ENCODE data around the gene MFAP4.

MFAP4 gene

GRCh38 chr17:19414396-19415280 lies 27.6 kb upstream of the MFAP4 start:
- Histone ChIP-seq H3K4me3 (no peak overlapping the region), H3K27ac (no peak overlapping the region)
- no peak for TF ChIP-seq CTCF (IDR thresholded peaks at IDR 0.05)
- DNase-seq (ENCODE audit: low spot score) = no peak

GRCh38 chr17:19413761-19414160 lies 26.8 kb upstream of the MFAP4 start:
- DNase-seq (ENCODE audit: low spot score) = no peak
- no peak for TF ChIP-seq CTCF (IDR thresholded peaks at IDR 0.05)
- Histone ChIP-seq H3K4me3 (no peak overlapping the region), H3K27ac (no peak overlapping the region)

- no peak for TF ChIP-seq CTCF (IDR thresholded peaks at IDR 0.05)
- H3K27ac ChIP-seq = no peak overlapping the region
- DNase-seq (ENCODE audit: low spot score) = no peak
- H3K4me3 ChIP-seq = no peak overlapping the region
These were observed 26.0 kb upstream of the MFAP4 start for GRCh38 chr17:19412984-19413383.

GRCh38 chr17:19412510-19412909 lies 25.5 kb upstream of the MFAP4 start:
- Histone ChIP-seq H3K27ac (no peak overlapping the region), H3K4me3 (no peak overlapping the region)
- no peak for TF ChIP-seq CTCF (IDR thresholded peaks at IDR 0.05)
- no peak for DNase-seq (ENCODE audit: low spot score)

GRCh38 chr17:19411631-19412030 lies 24.6 kb upstream of the MFAP4 start:
- Histone ChIP-seq H3K4me3 (peak overlapping the region; percentile 66), H3K27ac (peak overlapping the region; percentile 12 to 16)
- no peak for TF ChIP-seq CTCF (IDR thresholded peaks at IDR 0.05)
- no peak for DNase-seq (ENCODE audit: low spot score)

- no peak for TF ChIP-seq CTCF (IDR thresholded peaks at IDR 0.05)
- DNase-seq (ENCODE audit: low spot score) = no peak
- Histone ChIP-seq H3K4me3 (peak within 1 kb of the TSS; percentile 66), H3K27ac (peak within 1 kb of the TSS; percentile 12 to 52)
These were observed 24.1 kb upstream of the MFAP4 start, which contains the start of gene RNF112 for GRCh38 chr17:19410875-19411620. TSS of gene RNF112 (plus strand) at chr17:19411232. CDS start at chr17:19411409, 177 bp downstream.

Measured in coronary artery (tissue), 2 donors.